Measurements from ENCODE around the gene ENDOD1.

Gene ENDOD1

GRCh38 chr11:95054356-95054755 is 35.3 kb upstream of the ENDOD1 start:
- FAIRE-seq: no peak
- DNase-seq (ENCODE audit: insufficient read length, low spot score): no peak
- TF ChIP-seq, protein P1, sequence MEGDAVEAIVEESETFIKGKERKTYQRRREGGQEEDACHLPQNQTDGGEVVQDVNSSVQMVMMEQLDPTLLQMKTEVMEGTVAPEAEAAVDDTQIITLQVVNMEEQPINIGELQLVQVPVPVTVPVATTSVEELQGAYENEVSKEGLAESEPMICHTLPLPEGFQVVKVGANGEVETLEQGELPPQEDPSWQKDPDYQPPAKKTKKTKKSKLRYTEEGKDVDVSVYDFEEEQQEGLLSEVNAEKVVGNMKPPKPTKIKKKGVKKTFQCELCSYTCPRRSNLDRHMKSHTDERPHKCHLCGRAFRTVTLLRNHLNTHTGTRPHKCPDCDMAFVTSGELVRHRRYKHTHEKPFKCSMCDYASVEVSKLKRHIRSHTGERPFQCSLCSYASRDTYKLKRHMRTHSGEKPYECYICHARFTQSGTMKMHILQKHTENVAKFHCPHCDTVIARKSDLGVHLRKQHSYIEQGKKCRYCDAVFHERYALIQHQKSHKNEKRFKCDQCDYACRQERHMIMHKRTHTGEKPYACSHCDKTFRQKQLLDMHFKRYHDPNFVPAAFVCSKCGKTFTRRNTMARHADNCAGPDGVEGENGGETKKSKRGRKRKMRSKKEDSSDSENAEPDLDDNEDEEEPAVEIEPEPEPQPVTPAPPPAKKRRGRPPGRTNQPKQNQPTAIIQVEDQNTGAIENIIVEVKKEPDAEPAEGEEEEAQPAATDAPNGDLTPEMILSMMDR (IDR thresholded peaks at IDR 0.05; ENCODE audit: insufficient read depth, missing control alignments): no peak

- TF ChIP-seq, protein P1 (IDR thresholded peaks at IDR 0.05; ENCODE audit: insufficient read depth, missing control alignments): no peak
- DNase-seq (ENCODE audit: insufficient read length, low spot score): no peak
- FAIRE-seq: no peak
Measured at GRCh38 chr11:95055283-95055897, 34.3 kb upstream of the ENDOD1 start.

- TF ChIP-seq, protein P1 (IDR thresholded peaks at IDR 0.05; ENCODE audit: insufficient read depth, missing control alignments): no peak
- DNase-seq (ENCODE audit: insufficient read length, low spot score) (no peak), FAIRE-seq (no peak)
Measured at GRCh38 chr11:95057959-95058358, 31.7 kb upstream of the ENDOD1 start.

GRCh38 chr11:95058621-95059020 is 31.0 kb upstream of the ENDOD1 start:
- DNase-seq (ENCODE audit: insufficient read length, low spot score) (no peak), FAIRE-seq (no peak)
- TF ChIP-seq, protein P1 (IDR thresholded peaks at IDR 0.05; ENCODE audit: insufficient read depth, missing control alignments): no peak

DNA sequence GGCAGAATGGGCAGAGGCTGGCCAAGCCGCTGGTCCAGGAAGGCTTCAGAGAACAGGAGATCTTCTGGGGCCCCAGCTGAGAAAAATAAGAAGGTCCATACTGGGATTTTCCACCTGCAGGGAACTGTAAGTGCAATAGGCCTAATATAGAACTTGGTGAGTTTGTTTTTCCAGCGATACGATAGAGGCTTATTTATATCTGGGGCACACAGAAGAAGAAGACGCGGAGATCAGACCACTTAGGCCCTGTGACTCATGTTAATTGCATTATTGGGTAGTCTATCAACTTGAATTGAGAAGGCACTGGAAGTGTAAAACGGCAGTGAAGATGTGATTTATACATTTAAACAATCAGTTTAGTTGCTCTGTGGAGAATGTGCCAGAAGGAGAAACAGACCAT is 30.6 kb upstream of the ENDOD1 start:
- TF ChIP-seq, protein P1 (IDR thresholded peaks at IDR 0.05; ENCODE audit: insufficient read depth, missing control alignments): no peak
- FAIRE-seq: no peak

DNA sequence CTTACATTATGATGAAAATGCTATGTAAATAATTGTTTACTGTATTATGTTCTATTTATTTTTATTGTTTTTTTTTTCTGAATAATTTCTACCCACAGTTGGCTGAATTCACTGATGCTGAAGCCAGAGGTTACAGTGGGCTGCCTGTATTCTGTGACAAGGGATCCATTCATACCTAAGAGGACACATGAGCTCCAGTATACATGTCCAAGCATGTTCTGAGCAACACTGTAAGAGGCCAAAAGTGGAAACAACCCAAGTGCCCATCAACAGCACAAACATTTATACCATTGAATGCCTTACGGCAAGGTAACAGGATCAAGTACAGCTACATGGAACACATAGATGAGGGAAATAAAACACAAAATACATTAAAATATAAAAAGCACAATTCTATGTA is 24.3 kb upstream of the ENDOD1 start:
- DNase-seq (ENCODE audit: insufficient read length, low spot score): no peak
- no peak for FAIRE-seq
- TF ChIP-seq, protein P1 (IDR thresholded peaks at IDR 0.05; ENCODE audit: insufficient read depth, missing control alignments): no peak

More for the DNA sequence above, 30.6 kb upstream of the ENDOD1 start:
- DNase-seq (ENCODE audit: insufficient read length, low spot score): no peak

GRCh38 chr11:95066716-95067038 is 23.0 kb upstream of the ENDOD1 start, which contains the start of gene SRSF8:
TSS of gene SRSF8 (plus strand) at chr11:95066919. CDS start at chr11:95067227, 308 bp downstream.
- TF ChIP-seq, protein P1 (IDR thresholded peaks at IDR 0.05; ENCODE audit: insufficient read depth, missing control alignments): no peak
- no peak for FAIRE-seq
- no peak for DNase-seq (ENCODE audit: insufficient read length, low spot score)

Measured in D721Med (cell line).